HG03469 (cell line): ENCODE measurements around the gene WDR70.
"Not testable (repeated sequence)": the region's sequence is repeated elsewhere in the genome, so short reads cannot be mapped to it uniquely, and the experiment has no call there.

Source experiments
- ATAC-seq: cut with Tn5 transposase; IDR thresholded peaks from one replicate; pipeline ENCODE4 v1.9.1; 2021; ENCODE audit warnings: mild to moderate bottlenecking, moderate library complexity, moderate number of reproducible peaks; ENCODE audit not compliant: unreplicated experiment

The WDR70 gene

DNA sequence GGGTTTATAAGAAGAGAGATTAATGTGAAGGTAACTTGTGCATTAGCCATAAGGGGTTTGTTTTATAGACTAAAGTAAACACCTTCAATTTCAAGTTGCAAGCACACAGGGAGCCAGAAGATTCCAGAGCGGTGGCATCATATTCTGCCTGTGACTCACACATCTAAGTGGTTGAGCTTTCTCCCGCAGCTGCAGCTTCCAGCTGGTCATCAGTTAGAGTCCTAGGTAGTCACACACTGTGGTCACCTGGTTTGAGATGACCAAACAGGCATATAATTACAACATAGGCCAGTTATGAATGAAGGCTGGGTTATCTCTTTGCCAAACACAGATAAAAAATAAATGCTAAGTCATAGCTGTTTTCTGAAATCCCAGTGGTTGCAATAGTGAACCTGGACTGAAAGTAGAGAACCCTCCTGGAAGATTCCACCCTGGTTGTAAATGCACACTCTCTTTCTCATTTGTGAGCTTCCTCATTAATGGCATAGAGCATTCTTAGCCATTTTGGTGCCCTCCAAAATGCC is 289.5 kb downstream of the WDR70 start:
- ATAC-seq: no peak

DNA sequence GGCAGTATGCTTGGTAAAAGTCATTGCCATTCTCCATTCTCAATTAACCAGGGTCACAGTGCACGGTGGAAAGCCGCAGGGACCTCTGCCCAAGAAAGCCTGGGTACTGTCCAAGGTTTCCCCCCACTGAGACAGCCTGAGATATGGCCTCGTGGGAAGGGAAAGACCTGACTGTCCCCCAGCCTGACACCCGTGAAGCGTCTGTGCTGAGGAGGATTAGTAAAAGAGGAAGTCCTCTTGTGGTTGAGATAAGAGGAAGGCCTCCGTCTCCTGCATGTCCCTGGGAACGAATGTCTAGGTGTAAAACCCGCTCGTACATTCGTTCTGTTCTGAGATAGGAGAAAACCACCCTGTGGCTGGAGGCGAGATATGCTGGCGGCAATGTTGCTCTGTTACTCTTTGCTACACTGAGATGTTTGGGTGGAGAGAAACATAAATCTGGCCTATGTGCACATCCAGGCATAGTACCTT is 293.0 kb downstream of the WDR70 start:
- peak; percentile 89 for ATAC-seq

DNA sequence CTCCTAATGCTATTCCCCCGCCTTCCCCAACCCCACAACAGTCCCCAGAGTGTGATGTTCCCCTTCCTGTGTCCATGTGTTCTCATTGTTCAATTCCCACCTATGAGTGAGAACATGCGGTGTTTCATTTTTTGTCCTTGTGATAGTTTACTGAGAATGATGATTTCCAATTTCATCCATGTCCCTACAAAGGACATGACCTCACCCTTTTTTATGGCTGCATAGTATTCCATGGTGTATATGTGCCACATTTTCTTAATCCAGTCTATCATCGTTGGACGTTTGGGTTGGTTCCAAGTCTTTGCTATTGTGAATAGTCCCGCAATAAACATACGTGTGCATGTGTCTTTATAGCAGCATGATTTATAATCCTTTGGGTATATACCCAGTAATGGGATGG is 295.2 kb downstream of the WDR70 start:
- ATAC-seq: not testable (repeated sequence)

DNA sequence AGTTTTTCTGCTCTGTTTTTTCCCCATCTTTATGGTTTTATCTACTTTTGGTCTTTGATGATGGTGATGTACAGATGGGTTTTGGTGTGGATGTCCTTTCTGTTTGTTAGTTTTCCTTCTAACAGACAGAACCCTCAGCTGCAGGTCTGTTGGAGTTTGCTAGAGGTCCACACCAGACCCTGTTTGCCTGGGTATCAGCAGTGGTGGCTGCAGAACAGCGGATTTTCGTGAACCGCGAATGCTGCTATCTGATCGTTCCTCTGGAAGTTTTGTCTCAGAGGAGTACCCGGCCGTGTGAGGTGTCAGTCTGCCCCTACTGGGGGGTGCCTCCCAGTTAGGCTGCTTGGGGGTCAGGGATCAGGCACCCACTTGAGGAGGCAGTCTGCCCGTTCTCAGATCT is 300.2 kb downstream of the WDR70 start:
- ATAC-seq: not testable (repeated sequence)

DNA sequence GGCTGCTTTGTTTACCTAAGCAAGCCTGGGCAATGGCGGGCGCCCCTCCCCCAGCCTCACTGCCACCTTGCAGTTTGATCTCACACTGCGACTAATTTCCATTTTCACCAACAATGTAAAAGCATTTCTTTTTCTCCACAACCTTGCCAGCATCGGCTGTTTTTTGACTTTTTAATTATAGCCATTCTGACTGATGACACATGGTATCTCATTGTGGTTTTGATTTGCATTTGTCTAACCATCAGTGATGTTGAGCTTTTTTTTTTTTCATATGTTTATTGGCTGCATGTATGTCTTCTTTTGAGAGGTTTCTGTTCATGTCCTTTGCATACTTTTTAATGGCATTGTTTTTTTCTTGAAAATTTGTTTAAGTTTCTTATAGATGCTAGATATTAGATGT is 300.8 kb downstream of the WDR70 start:
- not testable (repeated sequence) for ATAC-seq

DNA sequence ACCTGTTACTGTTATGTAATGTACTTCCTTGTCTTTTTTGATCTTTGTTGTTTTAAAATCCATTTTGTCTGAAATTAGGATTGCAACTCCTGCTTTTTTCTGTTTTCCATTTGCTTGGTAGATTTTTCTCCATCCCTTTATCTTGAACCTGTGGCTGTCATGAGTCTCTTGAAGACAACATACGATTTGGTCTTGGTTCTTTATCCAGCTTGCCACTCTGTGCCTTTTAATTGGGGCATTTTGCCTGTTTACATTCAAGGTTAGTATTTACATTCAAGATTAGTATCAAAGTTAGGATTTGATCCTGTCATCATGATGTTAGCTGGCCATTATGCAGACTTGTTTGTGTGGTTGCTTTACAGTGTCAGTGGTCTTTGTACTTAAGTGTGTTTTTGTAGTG is 304.0 kb downstream of the WDR70 start:
- no peak for ATAC-seq

DNA sequence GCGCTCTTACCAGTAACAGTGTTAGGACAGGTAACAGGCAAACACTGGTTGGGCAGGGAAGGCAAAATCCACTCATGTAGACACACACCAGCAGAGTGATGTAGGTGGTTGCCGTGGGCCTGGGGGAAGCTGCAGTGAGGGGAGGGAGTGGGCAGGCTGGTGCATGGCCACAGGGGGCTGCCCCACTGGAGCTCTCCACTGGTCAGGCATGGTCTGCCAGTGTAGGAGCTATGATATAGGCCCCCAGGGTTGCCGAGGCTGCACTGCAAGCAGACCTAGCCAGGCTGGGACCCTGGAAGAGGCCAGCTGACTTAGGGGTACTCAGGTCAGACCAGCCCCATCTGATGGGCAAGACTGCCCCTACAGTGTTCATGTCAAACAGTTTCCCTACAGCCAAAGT is 306.1 kb downstream of the WDR70 start:
- no peak for ATAC-seq

DNA sequence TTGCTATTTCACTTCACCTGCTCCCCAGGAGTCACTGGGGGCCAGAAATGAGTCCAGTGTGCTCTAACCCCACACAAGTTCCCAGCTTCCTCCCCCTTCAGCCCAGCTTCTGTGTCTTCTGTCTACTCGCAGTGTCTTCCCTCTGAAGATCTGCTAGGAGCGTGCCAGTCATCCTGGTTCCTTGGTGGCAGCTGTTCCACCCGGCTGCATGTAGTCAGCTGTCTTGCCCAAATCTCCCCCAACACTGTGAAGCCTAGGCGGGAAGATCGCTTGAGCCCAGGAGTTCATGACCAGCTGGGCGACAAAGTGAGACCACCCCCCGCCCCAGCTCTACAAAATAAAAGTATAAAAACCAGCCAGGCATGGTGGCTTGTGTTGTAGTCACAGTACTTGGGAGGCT is 306.7 kb downstream of the WDR70 start:
- no peak for ATAC-seq

DNA sequence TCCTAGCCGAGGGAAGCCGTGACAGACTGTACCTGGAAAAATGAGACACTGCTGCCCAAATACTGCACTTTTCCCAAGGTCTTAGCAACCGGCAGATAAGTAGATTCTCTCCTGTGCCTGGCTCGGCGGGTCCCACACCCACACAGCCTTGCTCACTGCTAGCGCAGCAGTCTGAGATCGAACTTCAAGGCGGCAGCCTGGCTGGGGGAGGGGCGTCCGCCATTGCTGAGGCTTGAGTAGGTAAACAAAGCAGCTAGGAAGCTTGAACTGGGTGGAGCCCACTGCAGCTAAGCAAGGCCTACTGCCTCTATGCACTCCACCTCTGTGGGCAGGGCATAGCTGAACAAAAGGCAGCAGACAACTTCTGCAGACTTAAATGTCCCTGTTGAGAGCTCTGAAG is 309.8 kb downstream of the WDR70 start:
- not testable (repeated sequence) for ATAC-seq

DNA sequence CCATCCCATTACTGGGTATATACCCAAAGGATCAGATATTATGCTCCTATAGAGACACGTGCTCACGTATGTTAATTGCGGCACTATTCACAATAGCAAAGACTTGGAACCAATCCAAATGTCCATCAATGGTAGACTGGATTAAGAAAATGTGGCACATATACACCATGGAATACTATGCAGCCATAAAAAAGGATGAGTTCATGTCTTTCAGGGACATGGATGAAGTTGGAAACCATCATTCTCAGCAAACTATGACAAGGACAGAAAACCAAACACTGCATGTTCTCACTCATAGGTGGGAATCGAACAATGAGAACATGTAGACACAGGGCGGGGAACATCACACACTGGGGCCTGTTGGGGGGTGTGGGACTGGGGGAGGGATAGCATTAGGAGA is 315.2 kb downstream of the WDR70 start:
- not testable (repeated sequence) for ATAC-seq

DNA sequence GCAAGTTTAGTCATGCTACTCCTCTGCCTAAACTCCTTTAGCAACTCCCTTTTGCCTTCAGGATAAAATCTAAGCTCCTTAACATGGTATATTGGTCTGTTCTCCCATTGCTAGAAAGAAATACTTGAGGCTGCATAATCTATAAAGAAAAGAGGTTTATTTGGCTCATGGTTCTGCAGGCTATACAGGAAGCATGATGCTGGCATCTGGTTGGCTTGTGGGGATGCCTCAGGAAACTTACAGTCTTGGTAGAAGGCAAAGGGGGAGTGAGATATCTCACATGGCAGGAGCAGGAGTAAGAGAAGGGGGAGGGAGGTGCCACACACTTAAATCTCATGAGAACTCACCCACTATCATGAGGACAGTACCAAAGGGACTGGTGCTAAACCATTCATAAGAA is 315.7 kb downstream of the WDR70 start:
- ATAC-seq: no peak

DNA sequence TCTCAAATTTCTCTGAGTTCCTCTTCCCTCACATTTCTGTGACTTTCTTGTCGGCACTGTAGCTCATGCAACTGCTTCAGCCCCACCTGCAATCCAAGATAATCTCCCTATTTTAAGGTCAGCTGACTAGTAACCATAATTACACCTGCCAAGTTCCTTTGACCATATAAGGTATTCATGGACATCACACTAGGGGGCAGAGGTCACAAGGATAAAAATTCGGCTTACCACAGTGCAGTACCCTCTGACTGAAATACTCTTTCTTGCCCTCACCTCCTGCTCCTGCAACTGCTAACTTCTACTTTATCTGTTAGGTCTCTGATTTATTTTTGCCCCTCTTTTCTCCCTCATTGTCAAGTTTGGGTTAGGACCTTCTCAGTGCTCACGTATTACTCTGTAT is 316.5 kb downstream of the WDR70 start:
- no peak for ATAC-seq

DNA sequence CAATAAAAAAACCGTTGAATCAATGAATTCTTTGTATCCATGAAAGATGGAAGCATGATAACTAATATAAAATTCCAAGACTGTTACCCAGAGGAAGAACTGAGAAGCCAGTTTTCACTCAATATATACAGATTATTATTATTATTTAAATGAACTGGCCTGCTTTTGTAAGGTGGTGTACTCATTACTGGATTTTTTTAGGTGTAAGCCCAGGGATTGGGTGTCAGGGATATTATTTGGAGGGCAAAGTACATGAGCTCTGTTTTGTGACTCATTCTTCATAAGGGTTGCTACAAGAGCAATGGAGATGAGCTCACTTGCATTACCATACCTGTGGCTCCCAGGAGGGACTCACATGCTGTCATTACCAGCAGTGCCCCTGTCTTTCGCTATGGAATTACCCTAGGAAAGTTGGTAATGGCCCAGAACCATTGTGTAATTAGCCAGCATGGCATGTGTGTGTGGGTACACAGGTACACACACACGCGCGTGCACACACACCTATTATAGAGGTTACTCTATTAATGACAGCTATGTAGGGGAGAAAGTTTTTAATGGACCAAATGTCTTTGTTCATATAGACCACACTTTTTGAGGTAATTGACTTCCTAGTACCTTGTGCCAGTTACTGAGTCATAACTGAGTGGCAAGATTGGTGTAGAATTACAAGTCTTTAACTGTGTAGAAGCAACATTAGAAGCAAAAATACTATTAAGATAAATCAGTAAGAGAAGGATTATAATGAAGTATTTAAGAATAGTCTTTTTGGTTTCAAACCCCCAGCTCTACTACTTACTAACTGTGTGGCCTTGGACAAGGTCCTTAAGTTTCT is 317.3 kb downstream of the WDR70 start:
- no peak for ATAC-seq

DNA sequence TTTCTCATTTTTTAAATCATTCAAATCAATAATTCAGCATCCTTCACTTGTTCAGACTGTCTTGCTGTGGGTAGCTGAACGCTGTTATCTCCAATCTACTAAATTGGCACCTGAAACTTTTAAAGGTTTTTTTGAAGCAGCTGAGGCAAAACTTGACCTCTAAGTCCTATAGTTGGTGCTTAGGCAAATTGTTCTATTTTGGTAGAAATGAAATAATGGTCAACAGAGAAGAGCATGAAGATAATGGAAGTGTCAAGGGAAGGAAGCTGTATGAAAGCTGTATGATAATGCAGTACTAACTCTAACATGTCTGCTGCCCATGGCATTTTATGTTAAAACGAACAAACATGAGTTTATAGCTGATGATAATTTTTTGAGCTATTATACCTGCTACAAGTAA is 322.8 kb downstream of the WDR70 start:
- ATAC-seq: no peak

DNA sequence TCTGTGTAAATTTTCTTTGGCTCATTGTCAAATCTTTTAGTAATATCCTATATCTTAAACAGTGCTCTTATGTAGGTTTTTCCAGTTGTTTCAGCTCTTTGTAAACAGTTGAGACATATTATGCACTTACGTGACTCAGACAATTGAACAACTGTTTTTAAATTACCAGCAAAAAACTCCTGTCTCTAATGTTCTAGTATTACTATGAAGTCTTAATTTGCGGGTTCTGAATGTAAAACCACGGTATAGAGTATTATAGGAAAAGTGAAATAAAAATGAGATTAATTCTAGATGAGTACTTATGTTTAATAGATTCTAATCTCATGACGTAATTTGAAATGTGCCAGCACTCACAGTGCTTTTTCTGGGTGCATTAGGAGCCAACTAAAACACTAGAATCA is 324.7 kb downstream of the WDR70 start:
- no peak for ATAC-seq

DNA sequence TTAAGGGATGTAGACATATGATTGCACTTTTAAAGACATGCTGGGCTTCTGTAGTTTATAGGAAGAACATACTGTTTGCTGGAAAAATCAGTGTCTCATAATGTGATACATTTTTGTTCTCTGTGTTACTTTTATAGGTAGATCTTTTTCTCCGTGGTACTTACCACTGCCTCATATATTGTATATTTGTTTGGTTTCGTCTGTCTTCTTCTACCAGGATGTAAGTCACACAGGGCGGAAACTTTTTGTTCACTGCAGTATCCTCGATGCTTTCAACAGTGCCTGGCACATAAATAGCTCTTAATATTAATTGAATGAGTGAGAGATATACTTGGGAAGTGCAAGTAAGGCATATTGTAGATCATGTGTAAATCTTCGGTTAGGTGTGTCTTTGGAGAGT is 325.3 kb downstream of the WDR70 start:
- no peak for ATAC-seq

DNA sequence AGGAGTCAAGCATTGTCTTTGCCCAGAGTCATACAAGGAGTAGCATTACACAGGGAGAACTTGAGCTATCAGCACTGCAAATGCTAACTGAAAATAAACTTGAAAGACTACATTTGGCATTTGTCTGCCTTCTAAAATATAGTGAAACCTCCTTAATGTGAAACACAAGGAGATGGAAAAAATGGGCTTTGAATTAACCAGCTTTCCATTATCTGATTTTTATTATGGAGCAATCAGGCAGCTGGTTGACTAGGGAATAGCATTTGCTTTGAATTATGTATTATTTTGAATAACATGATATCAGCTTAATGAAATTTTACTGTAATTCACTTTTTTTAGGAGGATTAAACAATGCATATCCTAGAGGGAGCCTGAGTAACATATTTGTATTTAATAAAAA is 329.9 kb downstream of the WDR70 start:
- no peak for ATAC-seq

DNA sequence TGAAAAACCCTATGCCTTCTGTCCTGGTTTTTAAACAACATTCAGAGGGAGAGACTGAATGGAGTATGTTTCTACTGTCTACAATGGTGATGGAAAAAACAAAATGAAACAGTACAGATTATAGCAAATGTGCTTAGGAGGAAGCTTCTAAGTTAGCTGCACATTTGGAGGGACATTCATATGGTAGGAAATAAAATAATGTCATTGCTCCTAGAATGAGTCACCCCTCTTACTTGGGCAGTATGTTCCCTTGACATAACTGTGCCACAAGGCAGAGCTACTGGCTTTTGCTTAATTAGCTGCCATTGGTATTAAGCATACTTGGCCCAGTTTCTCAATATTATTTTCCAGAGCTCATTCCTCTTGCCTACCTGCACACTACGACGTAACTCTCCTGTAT is 331.8 kb downstream of the WDR70 start:
- no peak for ATAC-seq

DNA sequence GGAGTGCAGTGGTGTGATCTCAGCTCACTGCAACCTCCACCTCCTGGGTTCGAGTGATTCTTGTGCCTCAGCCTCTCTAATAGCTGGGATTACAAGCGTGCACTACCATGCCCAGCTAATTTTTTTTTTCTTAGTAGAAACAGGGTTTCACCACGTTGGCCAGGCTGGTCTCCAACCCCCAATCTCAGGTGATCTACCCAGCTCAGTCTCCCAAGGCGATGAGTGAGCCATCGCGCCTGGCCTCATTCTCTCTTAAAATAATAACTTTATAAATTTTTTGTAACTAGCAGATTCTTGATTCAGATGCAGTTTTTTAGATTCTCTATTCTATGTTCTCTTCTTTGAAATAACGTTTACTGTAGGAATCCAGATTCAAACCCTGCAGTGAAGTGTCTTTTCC is 333.6 kb downstream of the WDR70 start:
- no peak for ATAC-seq

DNA sequence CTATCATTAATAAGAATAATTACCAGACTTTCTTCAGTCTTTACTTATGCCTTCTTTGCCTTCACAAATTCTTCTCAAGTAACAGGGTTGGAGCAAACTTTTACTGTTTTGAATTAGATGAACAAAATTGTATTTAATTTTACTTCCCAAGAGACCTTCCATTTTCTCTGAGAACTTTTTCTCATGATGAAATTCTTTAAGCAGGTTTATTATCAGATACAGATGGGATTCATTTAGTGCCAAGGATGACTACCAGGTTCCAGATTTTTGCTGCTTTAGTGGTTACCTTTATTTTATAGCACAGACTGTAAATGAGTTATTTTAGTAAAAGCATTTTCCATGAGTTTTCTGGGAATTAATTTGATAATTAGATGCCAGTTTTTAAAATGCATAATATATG is 335.6 kb downstream of the WDR70 start:
- no peak for ATAC-seq

DNA sequence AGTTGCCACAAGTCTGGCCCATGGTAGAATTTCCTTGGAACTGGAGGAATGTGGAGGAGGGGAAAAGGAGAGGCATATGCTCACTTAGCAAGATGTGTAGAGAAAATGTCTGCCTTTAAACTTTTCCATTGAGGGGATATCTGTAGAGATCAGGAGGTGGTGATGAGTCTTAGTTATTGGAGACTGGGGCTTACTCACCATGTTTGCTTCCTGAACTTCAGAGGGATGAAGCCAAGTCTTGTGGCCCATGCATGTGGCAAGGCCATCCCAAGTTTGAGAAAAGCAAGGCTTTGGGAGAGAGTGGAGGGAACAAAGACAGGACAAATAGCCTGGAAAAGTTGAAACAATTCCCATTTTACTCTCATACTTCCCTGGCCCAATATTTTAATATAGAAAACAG is 336.2 kb downstream of the WDR70 start:
- no peak for ATAC-seq

DNA sequence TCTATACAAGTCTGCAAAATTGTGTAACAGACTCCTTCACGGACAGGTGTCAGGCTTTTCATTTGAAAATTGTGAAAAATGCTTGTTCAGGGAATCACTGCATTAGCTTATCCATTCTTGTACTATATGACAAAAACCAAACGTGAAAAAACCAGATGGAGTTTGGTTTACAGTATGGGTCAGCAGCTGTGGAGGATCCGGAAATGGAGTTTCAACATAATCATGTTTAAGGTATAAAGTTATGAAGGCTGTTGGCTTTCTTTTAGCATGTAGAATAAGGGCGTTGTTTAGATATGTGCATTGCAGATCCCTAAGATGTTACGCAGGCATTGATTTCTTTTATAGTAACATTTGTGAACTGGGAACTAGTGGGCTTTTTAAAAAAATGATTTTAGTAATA is 336.9 kb downstream of the WDR70 start:
- no peak for ATAC-seq

DNA sequence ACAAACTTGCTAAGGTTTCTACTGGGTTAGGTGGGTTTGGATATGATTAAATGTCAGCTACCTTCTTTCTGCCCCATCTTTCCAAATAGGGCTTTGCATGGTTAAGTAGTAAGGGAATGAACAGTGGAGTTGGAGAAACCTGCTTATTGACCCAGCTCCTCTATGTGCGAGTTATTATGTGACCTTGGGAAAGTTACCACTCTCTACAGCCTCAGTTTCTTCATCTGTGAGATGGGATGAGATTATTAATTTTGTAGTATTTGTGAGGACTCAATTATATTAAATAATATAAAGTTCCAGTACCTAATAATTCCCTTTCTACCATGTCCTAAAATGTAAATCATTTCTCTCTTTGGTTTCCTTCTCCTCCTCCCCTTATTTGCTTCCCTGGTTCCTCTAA is 337.3 kb downstream of the WDR70 start:
- no peak for ATAC-seq
